WTC11 (cell line): ENCODE measurements around the gene EIF4G3. TPM values are rescaled to one million over a fixed set of nuclear protein-coding genes. Genes with fewer than 3 reads are reported as not detected.
"Not testable (repeated sequence)": the region's sequence is repeated elsewhere in the genome, so short reads cannot be mapped to it uniquely, and the experiment has no call there.

Experiments
- ATAC-seq: fragments of 200-7000 bp; cut with Tn5 transposase; 2 replicates; pipeline ENCODE4 v1.10.0; 2021; ENCODE audit warnings: mild to moderate bottlenecking, moderate library complexity
- CTCF ChIA-PET: fragments of 300-600 bp; sonication (Branson Sonifier 250); formaldehyde crosslinking; loops from one replicate; lab custom pipeline; 2021; ENCODE audit warnings: antibody characterized with exemption; lab: Charles Lee
- POLR2A ChIA-PET: fragments of 350-600 bp; sonication (Branson Sonifier 250); formaldehyde crosslinking; loops from one replicate; lab custom pipeline; 2021; ENCODE audit warnings: antibody characterized with exemption; lab: Charles Lee
- DNase-seq: peaks from one replicate; pipeline ENCODE4 v3.0.0; 2021; ENCODE audit warnings: low spot score
- H3K27ac Mint-ChIP-seq: 2 replicates; pipeline ENCODE4 v1.8.0; 2021; ENCODE audit warnings: mixed read lengths
- H3K27me3 Mint-ChIP-seq: 2 replicates; pipeline ENCODE4 v1.8.0; 2021; ENCODE audit warnings: low read depth, mild to moderate bottlenecking, moderate library complexity, mixed read lengths
- H3K36me3 Mint-ChIP-seq: 2 replicates; pipeline ENCODE4 v1.8.0; 2021; ENCODE audit warnings: mixed read lengths
- H3K4me1 Mint-ChIP-seq: 2 replicates; pipeline ENCODE4 v1.8.0; 2022; ENCODE audit warnings: mixed read lengths
- H3K4me3 Mint-ChIP-seq: 2 replicates; pipeline ENCODE4 v1.8.0; 2021; ENCODE audit warnings: mild to moderate bottlenecking, moderate library complexity, mixed read lengths
- H3K9me3 Mint-ChIP-seq: 2 replicates; pipeline ENCODE4 v1.8.0; 2021; ENCODE audit warnings: mixed read lengths
- GRHL2 ChIP-seq: fragments of 250-450 bp; sonication (Bioruptor Pico); IDR thresholded peaks from 2 replicates; pipeline ENCODE4 v1.8.0; 2022; ENCODE audit warnings: mild to moderate bottlenecking, moderate library complexity; ENCODE audit not compliant: insufficient replicate concordance, severe bottlenecking
- GTF2I ChIP-seq: fragments of 250-450 bp; sonication (Bioruptor Pico); conservative IDR thresholded peaks from 2 replicates; pipeline ENCODE4 v1.4.0; 2021; ENCODE audit warnings: mild to moderate bottlenecking
- HMGA2 ChIP-seq: fragments of 250-450 bp; sonication (Bioruptor Pico); IDR thresholded peaks from 2 replicates; pipeline ENCODE4 v1.4.0; 2021; ENCODE audit warnings: mild to moderate bottlenecking, moderate library complexity
- JUN ChIP-seq: sonication (generic); formaldehyde crosslinking; IDR thresholded peaks from 2 replicates; pipeline ENCODE4 v1.8.0; 2023; ENCODE audit warnings: mild to moderate bottlenecking, missing genetic modification reagents
- MXD4 ChIP-seq: fragments of 250-450 bp; sonication (Bioruptor Pico); IDR thresholded peaks from 2 replicates; pipeline ENCODE4 v1.8.0; 2021; ENCODE audit warnings: mild to moderate bottlenecking, moderate library complexity, borderline replicate concordance
- RORB ChIP-seq: fragments of 250-450 bp; sonication (Bioruptor Pico); IDR thresholded peaks from 2 replicates; pipeline ENCODE4 v1.9.0; 2021; ENCODE audit warnings: mild to moderate bottlenecking
- SMAD4 ChIP-seq: sonication (generic); formaldehyde crosslinking; IDR thresholded peaks from 2 replicates; pipeline ENCODE4 v1.8.0; 2022; ENCODE audit warnings: mild to moderate bottlenecking, missing genetic modification reagents
- SOX15 ChIP-seq: fragments of 250-450 bp; sonication (Bioruptor Pico); IDR thresholded peaks from 2 replicates; pipeline ENCODE4 v1.9.0; 2021; ENCODE audit warnings: mild to moderate bottlenecking
- ZNF396 ChIP-seq: fragments of 250-450 bp; sonication (Bioruptor Pico); IDR thresholded peaks from 2 replicates; pipeline ENCODE4 v1.8.0; 2021; ENCODE audit warnings: mild to moderate bottlenecking, moderate library complexity, borderline replicate concordance
- ZNF416 ChIP-seq: fragments of 250-450 bp; sonication (Bioruptor Pico); IDR thresholded peaks from 2 replicates; pipeline ENCODE4 v1.9.0; 2021; ENCODE audit warnings: mild to moderate bottlenecking, inconsistent platforms
- ZNF423 ChIP-seq: fragments of 250-450 bp; sonication (Bioruptor Pico); IDR thresholded peaks from 2 replicates; pipeline ENCODE4 v2.1.2; 2022; ENCODE audit warnings: mild to moderate bottlenecking, moderate library complexity
- ZNF512 ChIP-seq: sonication (generic); formaldehyde crosslinking; IDR thresholded peaks from 2 replicates; pipeline ENCODE4 v1.8.1; 2022; ENCODE audit warnings: missing genetic modification reagents, borderline replicate concordance
- total RNA-seq: library from RNA; stranded (reverse); gene quantifications from 3 replicates; pipeline ENCODE4 v1.2.3, GENCODE V29; 2021
- TF ChIP-seq, protein P1 (sequence below): fragments of 250-450 bp; sonication (Bioruptor Pico); conservative IDR thresholded peaks from 2 replicates; pipeline ENCODE4 v1.9.0; 2021; ENCODE audit warnings: mild to moderate bottlenecking
- TF ChIP-seq, protein P2 (sequence below): sonication (generic); formaldehyde crosslinking; IDR thresholded peaks from 2 replicates; pipeline ENCODE4 v1.8.1; 2022; ENCODE audit warnings: mild to moderate bottlenecking, moderate library complexity, missing genetic modification reagents
- TF ChIP-seq, protein P3 (sequence below): sonication (generic); formaldehyde crosslinking; conservative IDR thresholded peaks from 2 replicates; pipeline ENCODE4 v1.8.1; 2022; ENCODE audit warnings: mild to moderate bottlenecking, missing genetic modification reagents
- TF ChIP-seq, protein P4 (sequence below): sonication (generic); formaldehyde crosslinking; IDR thresholded peaks from 2 replicates; pipeline ENCODE4 v1.8.0; 2022; ENCODE audit warnings: mild to moderate bottlenecking, missing genetic modification reagents
- TF ChIP-seq, protein P5 (sequence below): fragments of 200-600 bp; IDR thresholded peaks from 2 replicates; pipeline ENCODE4 v1.8.0; 2022; ENCODE audit warnings: antibody characterized with exemption

The EIF4G3 gene
- total RNA-seq, 1 experiment from 2014 or later: 77.7 TPM

- DNase-seq (no peak), ATAC-seq (no peak)
- Mint-ChIP-seq H3K4me1 (peaks cover 2% of the 10 kb centered on the region; the same call in 1 of the 2 replicates), H3K27me3 (no peaks in the 10 kb centered on the region), H3K27ac (no peak overlapping the region), H3K4me3 (no peak overlapping the region), H3K9me3 (no peaks in the 10 kb centered on the region), H3K36me3 (peaks cover 12% of the 10 kb centered on the region)
- CTCF ChIA-PET: no interaction called here
- TF ChIP-seq, protein P1, sequence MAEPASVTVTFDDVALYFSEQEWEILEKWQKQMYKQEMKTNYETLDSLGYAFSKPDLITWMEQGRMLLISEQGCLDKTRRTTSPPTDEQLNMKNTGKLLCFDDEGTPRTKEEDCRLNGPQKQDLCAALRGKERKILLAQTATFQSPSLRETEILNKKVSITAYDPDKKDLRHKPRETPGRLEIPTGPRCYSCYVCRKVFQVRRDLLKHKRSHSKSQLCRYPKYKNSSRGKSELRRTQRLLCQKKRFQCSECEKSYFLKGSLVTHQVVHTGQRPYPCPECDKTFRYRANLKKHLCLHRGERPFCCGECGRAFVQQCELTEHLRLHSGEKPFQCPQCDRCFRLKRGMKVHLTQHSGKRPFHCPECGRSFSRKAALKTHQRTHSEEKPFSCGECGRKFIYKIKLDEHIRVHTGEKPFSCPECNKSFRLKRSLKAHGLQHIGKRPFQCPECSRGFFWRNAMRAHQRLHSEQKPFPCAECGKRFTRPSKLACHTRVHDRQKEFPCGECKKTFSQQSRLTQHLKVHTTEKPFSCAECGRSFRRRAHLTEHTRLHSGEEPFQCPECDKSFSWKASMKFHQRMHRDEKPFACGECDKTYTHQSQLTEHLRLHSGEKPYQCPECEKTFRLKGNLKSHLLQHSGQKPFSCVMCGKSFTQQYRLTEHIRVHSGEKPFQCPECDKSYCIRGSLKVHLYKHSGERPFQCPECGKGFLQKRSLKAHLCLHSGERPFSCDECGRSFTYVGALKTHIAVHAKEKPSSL: no peak
- POLR2A ChIA-PET: no interaction called here
Measured at GRCh38 chr1:21143138-21143537, 33.6 kb downstream of the EIF4G3 start.

DNA sequence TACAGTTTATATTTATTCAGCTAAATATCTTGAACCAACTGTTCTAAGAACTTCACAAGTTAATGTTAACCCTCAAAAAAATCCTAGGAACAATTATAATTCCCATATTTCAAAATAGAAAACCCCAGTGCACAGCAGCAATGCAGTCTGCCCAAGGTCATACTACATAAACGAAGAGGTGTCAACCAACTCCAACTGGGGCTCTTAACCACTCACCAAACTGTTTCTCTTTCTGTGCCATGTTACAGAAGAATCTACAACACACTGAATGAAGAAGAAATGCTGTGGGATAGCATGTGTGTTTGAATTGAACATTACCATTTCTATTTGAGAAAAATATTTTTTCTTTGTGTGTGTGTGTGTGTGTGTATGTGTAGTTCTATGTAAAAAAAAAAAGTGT is 35.7 kb downstream of the EIF4G3 start:
- CTCF ChIA-PET: no interaction called here
- no peaks in the 10 kb centered on the region for H3K9me3 Mint-ChIP-seq
- DNase-seq (no peak), ATAC-seq (no peak)
- TF ChIP-seq, protein P2, sequence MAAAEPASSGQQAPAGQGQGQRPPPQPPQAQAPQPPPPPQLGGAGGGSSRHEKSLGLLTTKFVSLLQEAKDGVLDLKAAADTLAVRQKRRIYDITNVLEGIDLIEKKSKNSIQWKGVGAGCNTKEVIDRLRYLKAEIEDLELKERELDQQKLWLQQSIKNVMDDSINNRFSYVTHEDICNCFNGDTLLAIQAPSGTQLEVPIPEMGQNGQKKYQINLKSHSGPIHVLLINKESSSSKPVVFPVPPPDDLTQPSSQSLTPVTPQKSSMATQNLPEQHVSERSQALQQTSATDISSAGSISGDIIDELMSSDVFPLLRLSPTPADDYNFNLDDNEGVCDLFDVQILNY (CRISPR knock-in tag): no peak
- no peak for TF ChIP-seq RORB (CRISPR knock-in tag)
- no peak for TF ChIP-seq HMGA2
- no peak overlapping the region for H3K4me3 Mint-ChIP-seq
- H3K27ac Mint-ChIP-seq: no peak overlapping the region
- H3K27me3 Mint-ChIP-seq: no peaks in the 10 kb centered on the region
- POLR2A ChIA-PET: no interaction called here
- H3K4me1 Mint-ChIP-seq: peaks cover 3% of the 10 kb centered on the region; the same call in 1 of the 2 replicates
- H3K36me3 Mint-ChIP-seq: peaks cover 14% of the 10 kb centered on the region

DNA sequence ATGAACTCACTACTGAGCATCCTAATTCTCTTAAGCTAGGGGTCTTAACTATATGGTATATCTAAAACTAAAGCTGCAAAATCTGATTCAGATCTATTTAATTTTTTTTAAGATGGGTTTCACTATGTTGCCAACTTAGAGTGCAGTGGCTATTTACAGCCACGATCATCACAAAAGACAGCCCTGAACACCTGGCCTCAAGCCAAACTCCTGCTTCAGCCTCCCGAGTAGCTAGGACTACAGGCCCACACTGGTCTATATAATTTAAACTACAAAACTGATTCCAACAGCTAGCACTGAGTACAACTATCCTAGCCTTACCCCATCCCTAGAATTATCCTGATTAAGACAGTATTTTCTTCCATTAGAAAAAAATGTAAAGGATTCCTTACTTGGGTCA is 37.1 kb downstream of the EIF4G3 start:
- H3K36me3 Mint-ChIP-seq: peaks cover 18% of the 10 kb centered on the region
- TF ChIP-seq ZNF423 (CRISPR knock-in tag) (no peak), GRHL2 (no peak), GTF2I (CRISPR knock-in tag) (no peak), ZNF416 (CRISPR knock-in tag) (no peak), SMAD4 (CRISPR knock-in tag) (no peak), ZNF396 (CRISPR knock-in tag) (no peak), MXD4 (CRISPR knock-in tag) (no peak), ZNF512 (CRISPR knock-in tag) (no peak), JUN (CRISPR knock-in tag) (no peak), SOX15 (no peak)
- TF ChIP-seq, protein P3, sequence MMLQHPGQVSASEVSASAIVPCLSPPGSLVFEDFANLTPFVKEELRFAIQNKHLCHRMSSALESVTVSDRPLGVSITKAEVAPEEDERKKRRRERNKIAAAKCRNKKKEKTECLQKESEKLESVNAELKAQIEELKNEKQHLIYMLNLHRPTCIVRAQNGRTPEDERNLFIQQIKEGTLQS (CRISPR knock-in tag): no peak
- TF ChIP-seq, protein P4, sequence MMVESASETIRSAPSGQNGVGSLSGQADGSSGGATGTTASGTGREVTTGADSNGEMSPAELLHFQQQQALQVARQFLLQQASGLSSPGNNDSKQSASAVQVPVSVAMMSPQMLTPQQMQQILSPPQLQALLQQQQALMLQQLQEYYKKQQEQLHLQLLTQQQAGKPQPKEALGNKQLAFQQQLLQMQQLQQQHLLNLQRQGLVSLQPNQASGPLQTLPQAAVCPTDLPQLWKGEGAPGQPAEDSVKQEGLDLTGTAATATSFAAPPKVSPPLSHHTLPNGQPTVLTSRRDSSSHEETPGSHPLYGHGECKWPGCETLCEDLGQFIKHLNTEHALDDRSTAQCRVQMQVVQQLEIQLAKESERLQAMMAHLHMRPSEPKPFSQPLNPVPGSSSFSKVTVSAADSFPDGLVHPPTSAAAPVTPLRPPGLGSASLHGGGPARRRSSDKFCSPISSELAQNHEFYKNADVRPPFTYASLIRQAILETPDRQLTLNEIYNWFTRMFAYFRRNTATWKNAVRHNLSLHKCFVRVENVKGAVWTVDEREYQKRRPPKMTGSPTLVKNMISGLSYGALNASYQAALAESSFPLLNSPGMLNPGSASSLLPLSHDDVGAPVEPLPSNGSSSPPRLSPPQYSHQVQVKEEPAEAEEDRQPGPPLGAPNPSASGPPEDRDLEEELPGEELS (CRISPR knock-in tag): no peak
- TF ChIP-seq, protein P5, sequence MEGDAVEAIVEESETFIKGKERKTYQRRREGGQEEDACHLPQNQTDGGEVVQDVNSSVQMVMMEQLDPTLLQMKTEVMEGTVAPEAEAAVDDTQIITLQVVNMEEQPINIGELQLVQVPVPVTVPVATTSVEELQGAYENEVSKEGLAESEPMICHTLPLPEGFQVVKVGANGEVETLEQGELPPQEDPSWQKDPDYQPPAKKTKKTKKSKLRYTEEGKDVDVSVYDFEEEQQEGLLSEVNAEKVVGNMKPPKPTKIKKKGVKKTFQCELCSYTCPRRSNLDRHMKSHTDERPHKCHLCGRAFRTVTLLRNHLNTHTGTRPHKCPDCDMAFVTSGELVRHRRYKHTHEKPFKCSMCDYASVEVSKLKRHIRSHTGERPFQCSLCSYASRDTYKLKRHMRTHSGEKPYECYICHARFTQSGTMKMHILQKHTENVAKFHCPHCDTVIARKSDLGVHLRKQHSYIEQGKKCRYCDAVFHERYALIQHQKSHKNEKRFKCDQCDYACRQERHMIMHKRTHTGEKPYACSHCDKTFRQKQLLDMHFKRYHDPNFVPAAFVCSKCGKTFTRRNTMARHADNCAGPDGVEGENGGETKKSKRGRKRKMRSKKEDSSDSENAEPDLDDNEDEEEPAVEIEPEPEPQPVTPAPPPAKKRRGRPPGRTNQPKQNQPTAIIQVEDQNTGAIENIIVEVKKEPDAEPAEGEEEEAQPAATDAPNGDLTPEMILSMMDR: no peak
- peaks cover 8% of the 10 kb centered on the region; the same call in 1 of the 2 replicates for H3K4me1 Mint-ChIP-seq
- ATAC-seq (no peak), DNase-seq (no peak)
- H3K27me3 Mint-ChIP-seq: no peaks in the 10 kb centered on the region; the same call in 1 of the 2 replicates
- POLR2A ChIA-PET: no interaction called here
- no peaks in the 10 kb centered on the region for H3K9me3 Mint-ChIP-seq
- no peak overlapping the region for H3K4me3 Mint-ChIP-seq
- CTCF ChIA-PET: interaction anchor here (0.9 kb wide), 1 partner anchor 56 kb away, joined by 3 read pairs; no protein-coding TSS in a partner anchor
- no peak overlapping the region for H3K27ac Mint-ChIP-seq

GRCh38 chr1:21136344-21136743 is 40.4 kb downstream of the EIF4G3 start:
- H3K27ac Mint-ChIP-seq, H3K27me3 Mint-ChIP-seq, DNase-seq, CTCF ChIA-PET, ATAC-seq, H3K4me1 Mint-ChIP-seq, H3K4me3 Mint-ChIP-seq, H3K9me3 Mint-ChIP-seq: not testable (repeated sequence)
- POLR2A ChIA-PET: interaction anchor here (0.5 kb wide), 1 partner anchor 16 kb away, joined by 5 read pairs; no protein-coding TSS in a partner anchor
- peaks cover 15% of the 10 kb centered on the region for H3K36me3 Mint-ChIP-seq
